Measurements from ENCODE around the gene ASTN1.

DNA sequence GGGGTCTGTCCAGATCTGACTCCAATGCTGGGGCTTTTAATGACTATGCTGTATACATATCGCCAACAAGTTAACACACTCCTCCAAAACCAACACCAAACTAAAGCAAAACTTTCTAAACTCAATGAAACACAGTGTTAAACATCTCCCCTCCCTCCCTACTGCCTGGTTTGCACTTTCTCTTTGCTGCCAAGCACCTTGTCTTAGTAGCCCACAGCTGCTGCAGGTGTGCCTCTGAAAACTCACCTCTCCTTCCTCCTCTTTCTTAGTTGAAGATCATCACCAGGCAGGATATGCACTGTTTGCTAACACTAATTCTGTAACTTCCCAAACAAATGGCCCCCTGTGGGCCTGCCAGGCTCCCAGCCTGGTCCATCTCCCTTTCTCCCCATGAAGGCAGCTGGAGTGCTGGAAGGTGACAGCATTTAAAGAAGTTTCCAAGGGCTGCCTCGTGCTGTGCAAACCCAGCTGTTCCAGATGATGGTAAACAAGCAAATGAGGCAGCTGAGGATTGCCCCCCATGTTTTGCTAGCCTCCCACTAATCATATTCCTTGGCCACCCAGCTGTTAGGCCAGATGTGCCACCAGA is 213.7 kb downstream of the ASTN1 start:
- TF ChIP-seq POLR2AphosphoS5 (IDR thresholded peaks at IDR 0.05; ENCODE audit: low read depth, low read length) (no peak), SPI1 (IDR thresholded peaks at IDR 0.05; ENCODE audit: low read depth, low read length) (no peak), POLR2A (IDR thresholded peaks at IDR 0.05; ENCODE audit: low read depth, low read length) (no peak), POU2F2 (IDR thresholded peaks at IDR 0.05; ENCODE audit: low read depth, low read length) (no peak), TAF1 (IDR thresholded peaks at IDR 0.05; ENCODE audit: low read depth, low read length) (no peak), PAX5 (IDR thresholded peaks at IDR 0.05; ENCODE audit: insufficient read depth, low read length, severe bottlenecking) (no peak)

Measured in GM12891 (cell line).